Effector memory CD4-positive, alpha-beta T cell (primary cell): ENCODE data around the gene KDM3A.

Experiments
- DNase-seq, 3 donors: peaks; one replicate each; pipeline ENCODE4 v3.0.0-alpha.2; 2020
- H3K27ac ChIP-seq: 2 replicates; pipeline ENCODE4 v1.7.0; 2013; ENCODE audit warnings: mild to moderate bottlenecking, low read length, moderate library complexity; ENCODE audit not compliant: insufficient read depth, poor library complexity, severe bottlenecking
- H3K27me3 ChIP-seq: replicated peaks from 2 replicates; pipeline ENCODE4 v1.7.0; 2013; ENCODE audit warnings: mild to moderate bottlenecking, low read length; ENCODE audit not compliant: insufficient read depth, control insufficient read depth, poor library complexity, severe bottlenecking
- H3K36me3 ChIP-seq: 2 replicates; pipeline ENCODE4 v1.7.0; 2013; ENCODE audit warnings: mild to moderate bottlenecking, low read length, moderate library complexity; ENCODE audit not compliant: control insufficient read depth, insufficient read depth
- H3K4me1 ChIP-seq: 2 replicates; pipeline ENCODE4 v1.7.0; 2013; ENCODE audit warnings: low read length, mild to moderate bottlenecking; ENCODE audit not compliant: control insufficient read depth, insufficient read depth, poor library complexity, severe bottlenecking
- H3K4me3 ChIP-seq: 2 replicates; pipeline ENCODE4 v1.7.0; 2013; ENCODE audit warnings: low read length, low read depth, mild to moderate bottlenecking; ENCODE audit not compliant: insufficient read depth, poor library complexity, severe bottlenecking
- H3K9me3 ChIP-seq: 2 replicates; pipeline ENCODE4 v1.7.0; 2013; ENCODE audit warnings: mild to moderate bottlenecking, low read length, moderate library complexity; ENCODE audit not compliant: control insufficient read depth

Gene KDM3A

DNA sequence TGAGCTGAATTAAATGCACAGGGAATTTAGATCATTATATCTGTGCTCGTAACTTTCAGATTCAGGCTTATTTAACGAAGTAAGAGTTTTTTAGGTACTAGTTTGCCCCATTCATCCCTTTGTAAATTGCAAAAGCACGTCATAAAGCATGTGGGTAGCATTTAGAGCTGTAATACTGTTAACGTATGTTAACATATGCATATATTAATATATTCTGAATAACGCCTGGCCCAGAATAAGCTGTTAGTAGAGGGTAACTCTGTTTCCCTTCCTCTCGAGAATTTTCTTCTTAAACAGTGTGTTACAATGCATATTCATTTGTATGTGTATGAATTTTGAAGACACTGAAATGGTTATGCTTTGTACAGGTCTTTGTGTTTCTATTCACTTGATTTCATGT is 30.5 kb downstream of the KDM3A start:
- H3K4me3 ChIP-seq, result no peak overlapping the region
- peaks cover 69% of the 10 kb centered on the region for H3K36me3 ChIP-seq
- H3K27me3 ChIP-seq, result no peaks in the 10 kb centered on the region
- no peaks in the 10 kb centered on the region for H3K9me3 ChIP-seq
- H3K27ac ChIP-seq, result no peak overlapping the region
- peaks cover 3% of the 10 kb centered on the region for H3K4me1 ChIP-seq
- DNase-seq, result no peak

GRCh38 chr2:86476092-86476491 is 34.9 kb downstream of the KDM3A start:
- Histone ChIP-seq H3K9me3 (no peaks in the 10 kb centered on the region), H3K27me3 (no peaks in the 10 kb centered on the region), H3K4me3 (no peak overlapping the region), H3K4me1 (no peaks in the 10 kb centered on the region), H3K36me3 (peaks cover 85% of the 10 kb centered on the region), H3K27ac (no peak overlapping the region)
- DNase-seq, result no peak

DNA sequence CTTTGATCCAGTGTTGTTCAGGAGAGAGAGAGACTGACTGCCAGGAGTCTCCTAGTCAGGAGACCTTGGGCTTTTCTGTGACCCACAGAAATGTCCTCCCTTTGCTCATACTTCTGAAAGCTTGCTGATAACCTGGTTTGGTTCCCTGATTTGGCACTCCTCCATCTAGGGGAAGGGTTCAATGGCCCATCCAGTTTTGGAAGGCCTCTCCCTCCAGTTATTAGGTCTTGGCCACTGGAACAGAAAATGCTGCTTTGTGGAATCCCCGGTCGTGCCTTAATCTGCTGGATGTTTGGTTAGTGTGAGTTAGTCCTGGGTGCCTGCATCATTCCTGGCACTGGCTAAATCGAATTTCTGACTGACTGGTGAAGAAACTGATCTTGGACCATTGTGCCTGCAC is 35.7 kb downstream of the KDM3A start:
- Histone ChIP-seq H3K27me3 (no peaks in the 10 kb centered on the region), H3K36me3 (peaks cover 86% of the 10 kb centered on the region), H3K4me1 (no peaks in the 10 kb centered on the region), H3K4me3 (no peak overlapping the region), H3K9me3 (no peaks in the 10 kb centered on the region), H3K27ac (no peak overlapping the region)
- DNase-seq, result no peak

GRCh38 chr2:86477349-86477748 is 36.2 kb downstream of the KDM3A start:
- peaks cover 87% of the 10 kb centered on the region for H3K36me3 ChIP-seq
- no peaks in the 10 kb centered on the region for H3K27me3 ChIP-seq
- no peak for DNase-seq
- H3K9me3 ChIP-seq, result no peaks in the 10 kb centered on the region
- H3K27ac ChIP-seq, result no peak overlapping the region
- no peak overlapping the region for H3K4me3 ChIP-seq
- no peaks in the 10 kb centered on the region for H3K4me1 ChIP-seq

DNA sequence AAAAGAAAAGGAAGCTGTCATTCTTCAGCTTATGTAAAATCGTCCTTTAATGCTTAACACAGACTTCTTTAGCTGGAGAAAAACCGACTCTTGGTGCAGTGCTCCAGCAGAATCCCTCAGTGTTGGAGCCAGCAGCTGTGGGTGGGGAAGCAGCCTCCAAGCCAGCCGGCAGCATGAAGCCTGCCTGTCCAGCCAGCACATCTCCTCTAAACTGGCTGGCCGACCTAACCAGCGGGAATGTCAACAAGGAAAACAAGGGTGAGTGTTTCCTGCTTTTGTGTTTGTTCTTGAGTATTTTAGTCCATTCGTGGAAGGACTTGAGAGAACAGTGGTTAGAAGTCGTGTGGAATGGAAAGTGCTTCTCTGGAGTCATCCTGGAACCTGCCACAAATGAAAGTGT is 38.9 kb downstream of the KDM3A start:
- no peak overlapping the region for H3K4me3 ChIP-seq
- DNase-seq, result no peak
- H3K9me3 ChIP-seq, result no peaks in the 10 kb centered on the region
- H3K27ac ChIP-seq, result no peak overlapping the region
- peaks cover 90% of the 10 kb centered on the region for H3K36me3 ChIP-seq
- no peaks in the 10 kb centered on the region for H3K27me3 ChIP-seq
- no peaks in the 10 kb centered on the region for H3K4me1 ChIP-seq

DNA sequence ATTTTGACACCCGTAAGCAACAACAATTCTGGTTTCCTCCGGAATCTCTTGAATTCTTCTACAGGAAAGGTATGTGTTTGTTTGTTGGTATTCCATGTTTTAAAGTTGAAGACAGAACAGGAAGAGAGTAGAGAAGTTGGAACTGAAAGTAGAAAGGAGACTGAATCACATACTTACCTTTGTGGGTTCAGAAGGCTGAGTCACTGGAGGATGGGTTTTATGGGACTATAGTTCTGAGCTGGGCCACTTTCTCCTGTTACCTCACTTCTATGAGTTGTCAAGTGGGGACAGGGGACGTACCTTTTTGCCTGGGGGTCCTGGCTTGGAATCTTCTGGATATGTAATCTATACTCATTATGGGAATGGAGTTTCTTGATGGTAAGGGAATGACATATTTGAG is 40.9 kb downstream of the KDM3A start:
- Histone ChIP-seq H3K4me3 (no peak overlapping the region), H3K27me3 (no peaks in the 10 kb centered on the region), H3K27ac (no peak overlapping the region), H3K4me1 (no peaks in the 10 kb centered on the region), H3K9me3 (no peaks in the 10 kb centered on the region), H3K36me3 (peaks cover 96% of the 10 kb centered on the region)
- no peak for DNase-seq

DNA sequence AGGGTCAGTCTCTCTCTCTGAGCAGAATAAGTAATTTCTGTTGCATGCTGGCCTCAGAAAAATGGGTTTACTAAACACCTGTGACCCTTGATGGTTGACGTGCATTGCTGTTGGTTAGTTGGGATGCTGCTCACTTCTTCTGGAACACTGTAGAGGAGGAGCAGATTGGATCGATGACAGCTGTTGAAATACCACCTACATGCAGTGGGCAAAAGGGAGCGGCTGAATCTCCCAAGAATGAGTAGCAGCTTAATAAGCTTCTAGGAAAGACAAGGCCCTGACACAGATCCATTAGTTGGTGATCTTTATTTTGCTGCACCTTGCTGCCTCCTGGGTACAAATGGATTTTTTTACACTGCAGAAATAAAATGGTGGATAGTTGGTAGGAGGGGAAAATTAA is 43.2 kb downstream of the KDM3A start:
- no peak overlapping the region for H3K4me3 ChIP-seq
- no peaks in the 10 kb centered on the region for H3K9me3 ChIP-seq
- DNase-seq, result no peak
- peaks cover 94% of the 10 kb centered on the region for H3K36me3 ChIP-seq
- no peaks in the 10 kb centered on the region for H3K4me1 ChIP-seq
- H3K27ac ChIP-seq, result no peak overlapping the region
- no peaks in the 10 kb centered on the region for H3K27me3 ChIP-seq

GRCh38 chr2:86485103-86485502 is 43.9 kb downstream of the KDM3A start:
- no peaks in the 10 kb centered on the region for H3K4me1 ChIP-seq
- no peaks in the 10 kb centered on the region for H3K27me3 ChIP-seq
- no peaks in the 10 kb centered on the region for H3K9me3 ChIP-seq
- H3K27ac ChIP-seq, result no peak overlapping the region
- H3K36me3 ChIP-seq, result peaks cover 95% of the 10 kb centered on the region
- H3K4me3 ChIP-seq, result no peak overlapping the region
- no peak for DNase-seq

DNA sequence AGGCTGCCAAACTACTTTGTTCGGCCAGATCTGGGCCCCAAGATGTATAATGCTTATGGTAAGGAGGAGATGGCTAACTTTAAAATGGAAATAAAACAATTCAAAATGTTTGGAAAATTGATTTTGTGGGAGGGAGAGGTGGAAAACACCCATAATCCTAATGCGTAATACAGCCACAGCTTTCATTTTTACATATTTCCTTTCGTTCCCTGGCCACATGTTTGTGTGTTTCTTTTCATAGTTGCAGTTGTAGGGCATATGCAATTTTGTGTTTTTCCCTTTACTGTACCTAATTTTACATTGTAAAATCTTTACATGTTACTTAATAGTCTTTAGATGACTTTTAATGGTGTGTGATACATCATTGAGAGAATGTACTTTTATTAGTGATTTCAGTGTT is 44.6 kb downstream of the KDM3A start:
- Histone ChIP-seq H3K9me3 (no peaks in the 10 kb centered on the region), H3K27me3 (no peaks in the 10 kb centered on the region), H3K36me3 (peaks cover 95% of the 10 kb centered on the region), H3K4me3 (no peak overlapping the region), H3K4me1 (no peaks in the 10 kb centered on the region), H3K27ac (no peak overlapping the region)
- DNase-seq, result no peak

- H3K27ac ChIP-seq, result no peak overlapping the region
- DNase-seq, result no peak
- H3K4me3 ChIP-seq, result no peak overlapping the region
- H3K36me3 ChIP-seq, result peaks cover 95% of the 10 kb centered on the region
- H3K9me3 ChIP-seq, result no peaks in the 10 kb centered on the region
- no peaks in the 10 kb centered on the region for H3K4me1 ChIP-seq
- H3K27me3 ChIP-seq, result no peaks in the 10 kb centered on the region
Measured at GRCh38 chr2:86487062-86487461, 45.9 kb downstream of the KDM3A start.
